ENCODE measurements around the gene RASAL3. TPM values are rescaled to one million over a fixed set of nuclear protein-coding genes. Genes with fewer than 3 reads are reported as not detected.

RASAL3 gene
- total and polyA plus RNA-seq, 2 of the 4 experiments (the other 2 are of a cell fraction): 0.07 TPM; not detected in 1

DNA sequence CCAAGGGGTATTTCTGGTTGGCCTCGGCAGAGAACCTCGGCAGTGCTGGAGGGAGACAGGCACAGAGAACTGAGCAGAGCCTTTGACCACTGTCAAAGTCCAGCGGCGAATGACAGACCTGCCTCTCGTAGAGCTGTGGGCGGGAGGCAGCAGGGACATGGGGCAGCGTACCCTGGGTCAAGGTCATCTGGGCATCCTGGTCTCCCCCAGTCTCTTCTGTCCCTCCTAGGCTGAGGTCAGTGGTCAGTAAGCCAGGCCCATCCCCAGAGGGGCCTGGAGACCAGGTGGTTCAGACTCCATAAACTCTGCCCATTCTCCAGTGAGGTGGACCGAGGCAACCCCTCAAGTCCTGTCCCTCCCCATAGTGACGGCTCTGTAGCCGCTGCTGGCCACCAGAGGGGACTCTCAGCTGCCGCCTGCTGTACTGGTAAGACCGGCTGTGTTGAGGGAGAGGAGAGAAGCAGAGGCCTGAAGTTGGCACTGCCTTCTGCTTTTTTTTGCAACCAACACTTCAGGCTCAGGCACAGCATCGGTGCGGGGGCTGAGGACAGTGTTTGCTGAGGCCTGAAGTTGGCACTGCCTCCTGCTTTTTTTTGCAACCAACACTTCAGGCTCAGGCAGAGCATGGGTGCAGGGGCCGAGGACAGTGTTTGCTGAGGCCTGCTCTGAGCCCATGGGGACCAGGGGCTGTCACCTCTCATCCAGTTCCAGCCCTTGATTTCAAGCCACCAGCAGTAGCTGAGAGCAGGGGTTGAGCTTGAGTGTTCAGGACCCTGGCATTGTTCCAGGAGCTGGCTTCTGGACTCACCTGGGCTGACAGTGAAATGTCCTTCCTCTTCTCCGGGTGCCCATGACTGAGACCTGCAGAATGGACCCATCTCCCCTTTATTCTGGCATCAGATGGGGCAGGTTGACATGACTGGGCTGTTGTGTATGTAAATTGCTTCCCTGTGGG lies 15.3 kb upstream of the RASAL3 start, which contains the start of gene PGLYRP2 (continued):
- no peak for TF ChIP-seq USF2 (IDR thresholded peaks at IDR 0.05; ENCODE audit: low read depth, low read length)

DNA sequence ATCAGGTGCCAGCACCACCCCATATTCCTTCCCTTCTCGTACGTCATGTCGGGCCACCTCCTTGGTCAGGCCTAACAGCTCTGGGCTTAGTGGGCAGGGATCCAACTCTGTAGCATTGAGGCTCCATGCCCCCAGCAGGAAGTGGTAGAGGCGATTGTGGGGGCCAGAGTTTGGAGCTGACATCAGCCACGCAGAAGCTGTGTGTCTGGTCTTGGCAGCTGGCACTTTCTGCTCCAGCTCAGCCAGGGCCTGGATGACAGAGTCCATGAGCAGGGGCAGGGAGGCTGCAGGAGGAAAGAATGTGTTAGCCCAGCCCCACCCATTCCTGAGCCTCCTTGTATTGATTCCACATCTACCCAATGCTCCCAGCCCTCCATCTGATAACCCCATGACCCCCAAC lies 12.0 kb upstream of the RASAL3 start:
- Histone ChIP-seq H4K91ac (ENCODE audit: insufficient read depth, low read depth, low read length) (no peak overlapping the region), H3K4me2 (ENCODE audit: low read depth, low read length) (no peak overlapping the region), H3K9me3 (ENCODE audit: control insufficient read depth, insufficient read depth, low read length) (no peaks in the 10 kb centered on the region), H2BK15ac (ENCODE audit: low read depth, low read length) (no peak overlapping the region), H4K20me1 (ENCODE audit: insufficient read depth, low read length) (no peaks in the 10 kb centered on the region), H3K4ac (ENCODE audit: low read depth, low read length) (no peak overlapping the region), H2AK9ac (replicated peaks; ENCODE audit: low read depth, low read length, poor library complexity) (no peak overlapping the region), H3K9me1 (ENCODE audit: insufficient read depth, low read length) (no peaks in the 10 kb centered on the region), H3K23ac (ENCODE audit: low read depth, low read length) (no peak overlapping the region), H3K27me3 (ENCODE audit: control insufficient read depth, insufficient read depth, low read length) (no peaks in the 10 kb centered on the region), H3K56ac (ENCODE audit: extremely low read depth, insufficient read depth, low read length) (no peak overlapping the region), H2BK20ac (ENCODE audit: low read depth, low read length) (no peak overlapping the region), H2AK5ac (ENCODE audit: low read depth, low read length) (no peak overlapping the region), H3K4me3 (ENCODE audit: insufficient read depth, low read depth, low read length) (no peak overlapping the region), H3K27ac (ENCODE audit: insufficient read depth, low read length) (no peak overlapping the region), H3K18ac (ENCODE audit: low read depth, low read length) (no peak overlapping the region), H3K14ac (replicated peaks; ENCODE audit: low read depth, low read length) (no peak overlapping the region), H2BK120ac (ENCODE audit: low read depth, low read length) (no peak overlapping the region), H3K79me1 (ENCODE audit: low read depth in 1 of 2, low read length in 2 of 2) (no peaks in the 10 kb centered on the region), H3K9ac (ENCODE audit: low read depth, low read length) (no peak overlapping the region), H2BK5ac (ENCODE audit: low read depth, low read length, poor library complexity, severe bottlenecking) (no peak overlapping the region), H4K8ac (ENCODE audit: low read depth in 2 of 2, low read length in 2 of 2) (no peak overlapping the region), H3K36me3 (ENCODE audit: control insufficient read depth, insufficient read depth, low read length) (no peaks in the 10 kb centered on the region), H4K5ac (ENCODE audit: low read depth, low read length) (no peak overlapping the region), H3K4me1 (ENCODE audit: control insufficient read depth, insufficient read depth, low read length) (no peaks in the 10 kb centered on the region), H2AFZ (replicated peaks; ENCODE audit: low read length, poor library complexity) (no peak overlapping the region)
- POLR2A ChIA-PET (ENCODE audit: unreplicated experiment): no interaction called here
- in situ Hi-C loops (cut with MboI; ENCODE audit: low sequenced_read_pairs) (no loop called here), intact Hi-C loops (cut with micrococcal nuclease) (no loop called here), dilution Hi-C loops (cut with HindIII; ENCODE audit: low sequenced_read_pairs, unreplicated experiment) (no loop called here)
- CTCF ChIA-PET: no interaction called here
- TF ChIP-seq, protein P1, sequence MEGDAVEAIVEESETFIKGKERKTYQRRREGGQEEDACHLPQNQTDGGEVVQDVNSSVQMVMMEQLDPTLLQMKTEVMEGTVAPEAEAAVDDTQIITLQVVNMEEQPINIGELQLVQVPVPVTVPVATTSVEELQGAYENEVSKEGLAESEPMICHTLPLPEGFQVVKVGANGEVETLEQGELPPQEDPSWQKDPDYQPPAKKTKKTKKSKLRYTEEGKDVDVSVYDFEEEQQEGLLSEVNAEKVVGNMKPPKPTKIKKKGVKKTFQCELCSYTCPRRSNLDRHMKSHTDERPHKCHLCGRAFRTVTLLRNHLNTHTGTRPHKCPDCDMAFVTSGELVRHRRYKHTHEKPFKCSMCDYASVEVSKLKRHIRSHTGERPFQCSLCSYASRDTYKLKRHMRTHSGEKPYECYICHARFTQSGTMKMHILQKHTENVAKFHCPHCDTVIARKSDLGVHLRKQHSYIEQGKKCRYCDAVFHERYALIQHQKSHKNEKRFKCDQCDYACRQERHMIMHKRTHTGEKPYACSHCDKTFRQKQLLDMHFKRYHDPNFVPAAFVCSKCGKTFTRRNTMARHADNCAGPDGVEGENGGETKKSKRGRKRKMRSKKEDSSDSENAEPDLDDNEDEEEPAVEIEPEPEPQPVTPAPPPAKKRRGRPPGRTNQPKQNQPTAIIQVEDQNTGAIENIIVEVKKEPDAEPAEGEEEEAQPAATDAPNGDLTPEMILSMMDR (conservative IDR thresholded peaks at IDR 0.05; ENCODE audit: low read depth, low read length): no peak
- TF ChIP-seq, protein P2, sequence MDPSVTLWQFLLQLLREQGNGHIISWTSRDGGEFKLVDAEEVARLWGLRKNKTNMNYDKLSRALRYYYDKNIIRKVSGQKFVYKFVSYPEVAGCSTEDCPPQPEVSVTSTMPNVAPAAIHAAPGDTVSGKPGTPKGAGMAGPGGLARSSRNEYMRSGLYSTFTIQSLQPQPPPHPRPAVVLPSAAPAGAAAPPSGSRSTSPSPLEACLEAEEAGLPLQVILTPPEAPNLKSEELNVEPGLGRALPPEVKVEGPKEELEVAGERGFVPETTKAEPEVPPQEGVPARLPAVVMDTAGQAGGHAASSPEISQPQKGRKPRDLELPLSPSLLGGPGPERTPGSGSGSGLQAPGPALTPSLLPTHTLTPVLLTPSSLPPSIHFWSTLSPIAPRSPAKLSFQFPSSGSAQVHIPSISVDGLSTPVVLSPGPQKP (IDR thresholded peaks at IDR 0.05; ENCODE audit: borderline replicate concordance, low read depth, low read length): no peak
- no peak for TF ChIP-seq MAZ (IDR thresholded peaks at IDR 0.05; ENCODE audit: borderline replicate concordance, low read depth, low read length)
- no peak for TF ChIP-seq CEBPB (IDR thresholded peaks at IDR 0.05; ENCODE audit: low read depth, low read length)
- TF ChIP-seq RCOR1 (IDR thresholded peaks at IDR 0.05; ENCODE audit: insufficient replicate concordance, low read length): no peak
- TF ChIP-seq MXI1 (IDR thresholded peaks at IDR 0.05; ENCODE audit: borderline replicate concordance, low read depth, low read length): no peak
- TF ChIP-seq CHD1 (IDR thresholded peaks at IDR 0.05; ENCODE audit: low read depth, low read length): no peak
- TF ChIP-seq RAD21 (IDR thresholded peaks at IDR 0.05; ENCODE audit: low read length): no peak
- no peak for TF ChIP-seq RFX5 (IDR thresholded peaks at IDR 0.05; ENCODE audit: low read depth, low read length)
- no peak for TF ChIP-seq SMC3 (IDR thresholded peaks at IDR 0.05; ENCODE audit: low read depth, low read length)
- WGBS, 2 experiments (ENCODE audit: extremely low coverage in 2 of 2, insufficient read length in 1 of 2): 49% methylated on average over 2 of the region's 5 CpGs; no CpG with 5 or more reads in 1 of the 2 experiments
- DNase-seq (no peak), ATAC-seq (ENCODE audit: low read depth) (no peak)
- no TSS peak for BruUV-seq (replicated peaks)
